ENCODE measurements around the gene HERC3. TPM values are rescaled to one million over a fixed set of nuclear protein-coding genes. Genes with fewer than 3 reads are reported as not detected.

HERC3 gene
- total RNA-seq, 1 experiment from 2014 or later, result 11.0 TPM

DNA sequence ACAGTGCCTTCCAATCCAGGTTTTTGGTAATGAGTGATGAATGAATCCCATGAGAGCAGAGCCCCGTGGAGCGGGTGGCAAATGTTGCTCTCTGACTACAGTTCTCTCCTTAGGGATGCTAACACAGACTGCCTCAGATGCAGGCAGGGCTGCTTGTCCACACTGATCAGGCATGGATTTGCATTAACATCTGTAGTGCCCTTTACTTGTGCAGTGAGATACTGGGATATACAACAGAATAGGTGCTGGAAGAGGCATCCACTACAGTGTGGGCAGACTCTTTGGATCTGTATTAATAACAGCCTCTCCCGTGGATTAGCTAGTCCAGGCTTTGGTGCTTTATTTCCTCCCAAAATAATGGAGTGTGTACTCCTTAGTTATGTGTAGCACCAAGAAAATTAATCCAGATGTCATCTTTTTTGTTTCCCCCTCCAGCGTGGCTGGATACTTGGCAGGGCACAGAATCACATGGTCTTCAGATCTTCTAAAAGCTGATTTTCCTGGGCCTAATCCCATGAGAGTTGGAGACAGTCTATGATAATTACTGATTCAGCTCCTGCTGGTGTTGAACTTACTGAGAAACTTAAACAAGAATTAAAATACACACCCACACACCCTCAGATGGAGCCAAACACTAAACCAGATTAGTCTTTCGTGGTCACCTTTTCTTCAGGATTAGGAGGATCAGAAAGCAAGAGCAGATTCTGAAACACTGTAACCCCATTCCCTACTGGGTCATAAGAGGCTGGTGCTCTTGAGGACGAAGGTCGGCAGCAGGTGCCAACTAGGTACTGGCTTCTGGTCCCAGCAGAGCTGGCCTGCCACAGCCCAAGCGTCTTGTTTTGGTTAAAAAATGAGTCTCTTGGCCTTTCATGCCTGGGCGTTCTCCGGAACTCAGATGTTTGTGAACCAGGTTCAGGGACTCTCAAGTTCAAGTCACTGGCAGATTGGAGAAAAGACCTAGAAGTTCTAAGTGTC, 128.5 kb downstream of the HERC3 start:
- DNase-seq (ENCODE audit: low spot score), result no peak

DNA sequence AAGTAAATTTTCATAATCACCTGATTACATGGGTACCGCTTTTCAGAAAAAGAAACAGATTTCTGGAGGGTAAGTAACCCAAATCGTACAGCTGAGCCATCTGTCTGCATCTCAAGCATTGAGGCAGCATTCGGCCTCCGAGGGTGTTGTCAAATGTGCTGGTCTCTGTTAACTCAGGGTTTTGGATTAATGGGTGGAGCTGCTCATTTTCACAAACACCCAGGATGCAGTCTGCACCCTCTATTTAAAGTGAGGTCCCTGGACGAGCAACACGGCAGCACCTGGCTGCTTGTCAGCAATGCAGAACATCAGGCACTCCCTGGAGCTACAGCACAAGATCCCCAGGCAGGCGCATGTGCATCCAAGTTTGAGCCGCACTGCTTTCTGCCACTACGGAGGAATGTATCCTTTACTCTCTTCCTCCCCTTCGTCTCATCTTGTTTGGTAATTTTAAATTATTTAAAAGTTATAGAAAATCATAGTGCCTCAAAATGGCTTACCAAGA, 130.0 kb downstream of the HERC3 start:
- no peak for DNase-seq (ENCODE audit: low spot score)

DNA sequence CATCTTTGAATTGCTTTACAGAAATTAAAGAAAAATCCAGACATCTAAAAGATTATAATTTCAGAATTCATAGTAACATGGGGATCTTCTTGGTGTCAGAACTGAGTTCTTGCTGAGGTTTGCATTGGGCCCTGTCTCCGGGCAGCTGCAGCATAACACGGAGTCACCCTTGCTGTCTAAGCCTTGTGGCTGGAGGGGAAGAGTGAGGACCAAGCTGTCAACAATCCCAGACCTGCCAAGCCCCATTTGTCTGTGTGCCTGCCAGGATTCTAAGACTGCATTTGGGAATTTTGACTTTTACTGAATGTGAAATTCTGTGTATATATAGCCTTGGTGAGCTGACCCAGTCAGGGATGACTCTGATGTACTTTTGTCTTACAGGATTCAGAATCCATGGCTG, 130.5 kb downstream of the HERC3 start:
- no peak for DNase-seq (ENCODE audit: low spot score)

DNA sequence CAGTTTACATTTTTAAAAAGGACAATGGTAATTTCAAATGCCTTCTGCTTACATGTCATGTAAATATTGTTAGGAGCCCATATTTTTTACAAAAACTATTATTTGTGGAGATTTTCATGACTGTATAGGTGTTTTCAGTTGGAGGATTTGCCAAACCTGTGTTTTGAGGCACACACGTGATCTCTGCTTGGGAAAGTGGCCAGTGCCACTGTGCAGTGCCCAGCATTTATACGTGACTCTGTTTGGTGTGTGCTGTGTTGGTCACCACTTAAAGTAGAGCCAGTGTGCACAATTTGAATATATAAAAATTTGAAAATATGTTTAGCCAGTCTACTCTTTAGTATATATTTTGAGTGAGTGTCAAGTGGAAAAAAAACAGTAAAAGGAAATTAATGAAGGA, 132.1 kb downstream of the HERC3 start:
- DNase-seq (ENCODE audit: low spot score), result no peak

DNA sequence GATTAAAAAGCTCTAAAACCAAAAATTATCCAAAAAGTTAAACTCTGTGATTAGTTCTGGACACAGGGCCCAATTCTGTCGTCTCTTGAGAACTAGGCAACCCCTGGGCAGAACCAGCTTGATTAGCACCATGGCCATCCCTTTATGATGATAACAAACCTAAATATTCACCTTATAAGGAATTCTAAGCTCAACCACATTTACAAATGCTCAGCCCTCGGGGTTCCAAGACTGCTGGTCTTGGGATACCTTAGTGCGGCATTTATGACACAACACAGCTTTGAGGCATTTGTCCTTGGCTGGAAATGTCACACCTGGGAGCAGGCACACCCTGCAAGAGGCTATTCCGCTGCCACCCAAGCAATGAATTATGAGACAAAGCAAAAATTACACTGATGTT, 132.9 kb downstream of the HERC3 start:
- DNase-seq (ENCODE audit: low spot score), result no peak

DNA sequence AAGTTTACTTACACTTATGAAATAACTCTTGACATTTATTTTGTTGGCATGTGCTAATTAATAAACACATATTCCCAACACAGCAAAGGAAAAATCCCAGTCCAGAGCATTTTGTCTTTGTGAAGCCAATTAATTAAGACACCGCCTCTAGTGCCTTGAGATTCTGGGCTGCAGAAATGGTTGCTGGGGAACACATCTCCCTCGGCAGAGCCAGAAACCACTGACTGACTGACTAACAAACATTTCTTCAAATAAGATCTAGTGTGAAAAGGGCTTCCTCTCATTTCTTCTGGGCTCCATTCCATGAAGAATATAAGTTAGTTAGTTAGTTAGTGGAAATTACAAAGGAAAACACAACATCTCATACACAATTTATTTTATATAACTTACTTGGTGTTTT, 133.7 kb downstream of the HERC3 start:
- no peak for DNase-seq (ENCODE audit: low spot score)

DNA sequence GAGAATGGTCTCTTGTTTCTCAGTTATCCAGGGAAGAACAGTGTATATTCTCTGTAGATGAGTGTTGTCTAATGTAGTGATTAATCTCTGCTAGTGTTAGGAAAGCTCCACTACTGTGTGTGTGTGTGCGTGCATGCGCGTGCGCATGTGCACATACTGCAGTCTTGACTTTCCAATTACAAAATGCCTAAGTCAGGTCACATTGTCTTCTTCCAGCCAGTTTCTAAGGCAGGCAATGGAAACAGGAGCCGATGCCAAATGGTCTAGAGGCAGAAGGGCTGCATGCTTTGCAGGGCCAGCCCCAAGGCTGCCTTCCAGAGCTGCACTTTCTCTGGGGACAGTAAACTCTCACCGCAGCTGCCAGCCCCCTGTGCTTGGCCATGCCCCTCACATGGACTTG, 135.9 kb downstream of the HERC3 start:
- no peak for DNase-seq (ENCODE audit: low spot score)

DNA sequence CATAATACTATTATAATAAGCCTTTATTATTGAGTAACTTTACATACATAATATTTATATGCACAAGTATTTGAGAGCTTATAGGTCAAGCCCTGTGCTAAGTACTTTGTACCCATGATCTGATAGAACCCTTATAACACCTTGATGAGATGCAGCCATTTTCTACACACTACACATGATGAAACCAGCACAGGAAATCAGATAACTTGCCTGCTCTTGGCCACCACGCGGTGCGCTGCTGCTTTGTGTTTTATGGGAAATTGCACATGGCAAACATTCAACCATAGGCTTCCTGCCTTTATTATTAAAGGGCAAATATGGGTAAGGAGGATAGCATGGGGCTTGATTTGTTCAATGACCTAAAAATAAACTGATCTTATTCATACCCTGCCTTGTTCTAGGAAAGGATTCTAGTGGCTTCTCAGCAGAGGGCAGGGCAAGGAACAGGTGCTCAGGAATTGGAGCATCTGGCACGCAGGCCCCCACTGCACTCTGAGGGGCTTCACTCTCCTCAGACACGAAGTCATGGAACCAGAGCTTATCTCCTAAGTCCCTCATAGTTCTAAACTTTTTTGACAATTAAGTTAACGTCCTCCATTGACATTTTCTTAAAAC, 137.0 kb downstream of the HERC3 start:
- no peak for DNase-seq (ENCODE audit: low spot score)

DNA sequence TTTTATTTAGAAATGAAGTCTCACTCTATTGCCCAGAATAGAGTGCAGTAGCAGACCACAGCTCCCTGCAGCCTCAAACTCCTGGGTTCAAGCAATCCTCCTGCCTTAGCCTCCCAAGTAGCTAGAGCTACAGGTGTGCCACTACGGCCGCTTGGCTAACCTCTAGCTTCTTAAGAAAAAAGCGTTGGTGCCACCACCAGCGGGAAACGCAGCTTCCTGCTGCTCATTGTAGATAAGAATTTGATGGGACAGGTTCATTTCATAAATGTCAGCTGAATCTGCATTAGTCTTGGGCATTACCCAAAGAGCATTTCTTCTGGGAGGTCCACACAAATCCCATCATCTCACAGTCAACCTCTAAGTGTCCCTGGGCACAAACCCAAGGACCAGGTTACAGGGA, 138.5 kb downstream of the HERC3 start:
- DNase-seq (ENCODE audit: low spot score), result no peak

DNA sequence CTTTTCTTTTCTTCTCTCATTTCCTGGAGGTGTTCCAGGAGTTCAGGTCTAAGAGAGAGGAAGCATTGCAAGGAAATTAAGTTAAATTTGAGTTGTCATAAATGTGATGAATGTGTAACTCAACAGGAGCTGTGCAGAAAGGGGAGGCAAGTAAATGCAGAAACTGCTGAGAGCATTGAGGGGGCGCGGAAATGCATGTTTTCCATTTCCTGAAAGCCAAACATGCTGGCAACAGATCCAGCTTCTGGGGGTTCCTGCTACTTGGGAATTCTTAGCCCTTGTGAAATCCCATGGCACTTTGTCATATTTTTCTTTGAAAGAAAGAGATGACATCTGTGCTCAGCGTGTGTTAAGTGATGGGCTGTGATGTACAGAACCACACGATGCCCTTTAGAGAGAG, 139.1 kb downstream of the HERC3 start:
- no peak for DNase-seq (ENCODE audit: low spot score)

DNA sequence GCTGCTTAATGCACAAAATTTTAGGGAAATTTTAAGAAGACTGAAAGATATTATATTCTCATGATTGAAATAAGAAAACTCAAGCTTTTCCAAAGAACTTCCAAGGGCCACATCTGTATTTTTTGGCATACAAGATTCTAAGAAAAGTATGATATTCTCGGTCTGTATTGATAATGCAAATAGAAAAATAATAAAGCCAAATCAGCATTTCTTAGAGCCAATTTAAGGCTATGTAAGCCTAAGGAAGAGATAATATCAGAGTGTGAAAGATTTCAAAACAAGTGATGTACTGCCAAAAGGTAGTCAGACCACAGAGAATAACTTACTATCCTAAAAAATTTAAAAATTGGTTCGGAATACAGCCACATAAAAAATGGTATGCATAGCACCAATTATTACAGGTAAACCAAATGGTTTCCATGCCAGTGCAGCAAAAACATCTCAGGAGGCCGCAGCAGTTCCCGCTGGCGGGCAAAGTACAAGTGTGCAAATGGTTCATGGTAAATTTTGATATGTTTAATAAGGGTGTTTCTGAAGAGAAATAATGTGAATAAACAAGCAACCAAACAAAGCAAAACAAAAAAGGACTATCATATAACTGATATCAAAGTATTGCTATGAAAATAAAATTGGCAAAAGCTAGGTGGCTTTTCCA, 140.6 kb downstream of the HERC3 start:
- no peak for DNase-seq (ENCODE audit: low spot score)

DNA sequence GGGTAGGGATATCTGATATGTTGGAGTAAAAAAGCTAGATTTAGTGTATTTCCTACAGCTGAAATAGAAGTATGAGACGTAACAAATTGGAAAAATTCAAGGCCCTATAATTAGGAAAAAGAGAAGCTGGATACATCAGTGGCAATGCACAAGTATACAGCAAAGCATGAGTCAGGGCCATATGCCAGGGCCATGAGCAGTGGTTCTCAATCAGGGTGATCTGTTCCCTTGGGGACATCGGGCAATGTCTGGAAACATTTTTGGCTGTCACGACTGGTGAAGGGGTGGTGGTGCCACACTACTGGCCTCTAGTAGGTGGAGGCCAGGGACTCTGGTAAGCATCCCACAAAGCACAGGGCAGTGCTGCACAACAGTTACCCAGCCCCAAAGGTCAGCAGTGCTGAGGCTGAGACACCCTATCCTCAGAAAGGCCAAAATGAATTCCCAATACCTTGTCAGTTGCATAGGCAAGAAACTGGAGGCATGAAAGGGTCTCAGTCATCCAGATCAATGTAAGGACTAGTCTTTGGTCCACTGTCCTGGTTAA, 142.2 kb downstream of the HERC3 start:
- no peak for DNase-seq (ENCODE audit: low spot score)

DNA sequence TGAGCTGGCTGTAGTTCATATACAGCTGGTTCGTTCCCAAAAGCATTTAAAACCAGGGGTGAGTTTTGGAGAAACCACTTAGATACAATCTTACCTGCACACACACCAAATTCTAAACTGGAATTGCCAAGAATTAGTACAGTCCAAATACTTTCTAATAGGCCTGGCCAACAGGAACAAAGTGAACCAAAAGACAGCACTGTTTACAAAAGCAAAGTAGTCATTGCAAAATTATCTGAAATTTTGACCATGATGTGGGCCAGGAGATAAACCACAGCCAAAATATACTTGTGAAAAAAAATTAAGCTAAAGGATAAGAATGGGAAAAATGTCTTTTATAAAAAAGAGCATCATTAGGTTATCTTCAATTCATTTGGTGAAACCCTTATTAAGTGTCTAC, 143.3 kb downstream of the HERC3 start:
- no peak for DNase-seq (ENCODE audit: low spot score)

DNA sequence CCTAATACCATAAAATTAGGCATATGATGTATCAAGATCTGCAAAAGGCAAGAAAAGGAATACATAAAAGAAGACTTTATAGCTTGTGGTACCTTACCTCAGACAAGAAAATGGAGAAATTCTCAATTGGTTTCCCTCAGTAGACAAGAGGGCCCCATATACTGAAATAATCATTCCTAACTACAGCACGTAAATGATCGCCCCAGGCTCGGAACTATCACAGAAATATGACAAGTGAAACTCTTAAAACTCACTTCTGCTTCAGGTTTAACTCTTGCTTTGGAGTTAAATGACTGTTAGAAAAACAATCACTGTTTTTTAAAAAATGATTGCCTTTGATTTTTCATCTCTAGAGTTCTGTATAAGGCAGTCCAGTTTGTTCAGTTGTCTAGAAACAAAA, 144.0 kb downstream of the HERC3 start:
- DNase-seq (ENCODE audit: low spot score), result no peak

DNA sequence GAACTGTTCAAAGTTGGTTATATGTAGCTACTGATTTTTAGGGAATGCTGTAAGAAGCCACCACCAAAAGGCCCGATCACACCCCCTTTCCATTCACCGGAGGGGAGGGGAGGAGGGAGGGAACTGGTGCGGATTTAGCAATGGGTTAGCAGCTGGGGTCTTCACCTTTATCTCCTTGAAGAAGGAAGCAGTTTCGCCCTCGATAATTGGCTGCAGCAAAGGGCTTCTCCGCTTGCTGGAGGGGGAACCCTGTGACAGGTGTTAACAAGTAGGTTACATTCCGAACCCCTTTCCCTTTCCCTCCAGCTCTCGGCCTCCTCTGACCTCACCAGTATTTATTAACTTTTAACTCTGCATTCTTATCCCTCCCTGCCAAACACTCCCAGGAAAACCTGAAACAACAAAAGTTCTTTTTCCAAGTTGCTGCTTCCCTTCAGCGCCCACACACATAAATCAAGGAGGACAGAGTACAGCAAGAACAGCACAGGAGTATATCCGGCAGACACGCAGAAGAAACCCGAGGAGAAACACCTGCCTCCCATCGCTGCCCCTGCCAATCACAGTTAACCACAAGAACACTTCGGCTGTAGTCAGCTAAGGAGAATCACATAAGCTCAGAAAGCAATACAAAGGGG, 145.1 kb downstream of the HERC3 start:
- no peak for DNase-seq (ENCODE audit: low spot score)

DNA sequence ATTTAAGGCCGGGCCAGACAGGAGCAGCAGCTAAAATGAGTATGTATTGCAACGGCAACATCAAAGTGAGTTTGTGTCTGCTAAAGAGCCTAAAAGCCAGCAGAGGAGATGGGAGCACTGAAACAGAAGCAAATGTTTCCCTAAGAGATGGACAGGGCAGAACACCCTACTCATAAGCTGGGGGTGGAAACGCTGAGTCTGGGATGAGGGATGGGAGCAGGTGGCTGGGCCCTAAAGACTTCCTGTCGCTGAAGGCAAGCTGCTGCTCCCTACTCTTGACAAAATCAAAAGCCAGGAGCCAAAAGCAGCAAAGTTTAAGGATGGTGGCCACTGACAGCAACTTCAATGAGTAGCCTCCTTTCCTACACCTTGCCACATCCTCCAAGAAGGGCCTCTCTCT, 145.9 kb downstream of the HERC3 start:
- DNase-seq (ENCODE audit: low spot score), result no peak

DNA sequence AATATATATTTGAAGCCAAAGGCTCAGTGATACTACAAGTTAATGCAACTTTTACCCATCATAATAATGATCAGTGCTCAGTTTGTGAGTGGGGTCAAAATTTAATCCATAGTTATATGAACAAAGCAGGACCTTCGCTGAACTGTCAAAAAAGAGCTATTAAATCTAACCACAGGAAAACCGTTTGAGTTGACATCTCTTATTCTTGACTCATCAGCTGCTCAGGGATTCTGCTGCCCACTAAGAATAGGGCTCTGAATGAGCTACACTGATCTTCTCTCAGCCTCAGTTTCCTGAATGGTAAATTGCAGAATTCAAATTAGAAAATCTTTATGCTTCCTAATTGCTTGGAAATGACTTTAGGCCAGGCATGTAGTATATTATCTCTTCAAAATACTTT, 150.3 kb downstream of the HERC3 start:
- no peak for DNase-seq (ENCODE audit: low spot score)

DNA sequence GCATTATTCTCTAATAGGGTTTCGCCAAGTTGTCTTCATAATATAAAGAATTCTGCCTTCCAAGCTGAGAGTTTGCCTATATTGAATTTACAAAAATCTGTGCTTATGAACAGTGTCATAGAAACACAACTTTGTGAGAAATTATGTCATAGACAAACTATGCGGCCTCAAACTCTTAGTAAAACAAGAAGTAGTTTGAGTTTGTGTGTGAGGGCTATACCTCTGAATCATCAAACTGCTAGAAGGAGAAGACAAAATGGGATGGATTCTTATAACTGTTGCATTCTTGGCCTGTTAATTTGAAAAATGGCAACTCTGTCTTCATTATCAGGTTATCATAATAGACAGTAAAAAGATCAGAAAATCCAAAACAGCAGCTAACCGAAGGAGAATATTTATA, 151.4 kb downstream of the HERC3 start:
- DNase-seq (ENCODE audit: low spot score), result no peak

DNA sequence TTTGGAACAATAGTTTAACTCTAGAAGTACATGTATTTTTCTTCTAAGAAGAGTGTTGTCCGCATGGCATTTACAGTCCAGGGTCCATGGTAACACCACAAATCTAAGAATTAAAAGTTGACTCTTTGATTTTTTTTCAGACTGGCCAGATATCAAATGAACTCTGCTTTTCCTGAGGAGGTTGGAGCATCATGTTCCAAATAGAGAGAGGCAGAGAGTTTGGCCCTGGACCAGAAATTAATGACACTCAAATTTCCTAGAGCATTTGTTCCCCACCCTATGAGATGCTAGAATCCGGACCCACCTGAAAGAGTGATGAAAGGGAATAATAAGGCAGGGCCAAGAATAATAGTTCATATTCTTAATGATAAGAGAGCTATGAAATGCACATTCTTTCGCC, 152.3 kb downstream of the HERC3 start:
- no peak for DNase-seq (ENCODE audit: low spot score)

DNA sequence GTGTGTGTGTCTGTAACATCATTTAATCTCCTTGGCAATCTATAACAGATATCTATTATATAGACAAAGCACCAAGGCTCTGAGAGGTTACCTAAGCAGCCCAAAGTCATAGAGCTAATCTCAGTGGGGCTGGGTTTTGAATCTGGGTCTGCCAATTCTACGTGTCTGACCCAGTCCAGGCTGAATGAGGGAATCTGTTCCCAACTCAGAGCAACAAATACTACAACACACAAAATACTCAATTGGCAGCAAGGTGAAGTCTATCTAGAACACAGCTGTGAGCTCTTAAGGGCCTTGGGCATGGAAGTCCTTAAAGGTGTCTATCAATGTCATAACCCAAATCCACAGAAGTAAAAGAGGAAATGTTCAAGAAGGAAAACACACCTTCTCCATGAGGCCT, 152.9 kb downstream of the HERC3 start:
- no peak for DNase-seq (ENCODE audit: low spot score)

DNA sequence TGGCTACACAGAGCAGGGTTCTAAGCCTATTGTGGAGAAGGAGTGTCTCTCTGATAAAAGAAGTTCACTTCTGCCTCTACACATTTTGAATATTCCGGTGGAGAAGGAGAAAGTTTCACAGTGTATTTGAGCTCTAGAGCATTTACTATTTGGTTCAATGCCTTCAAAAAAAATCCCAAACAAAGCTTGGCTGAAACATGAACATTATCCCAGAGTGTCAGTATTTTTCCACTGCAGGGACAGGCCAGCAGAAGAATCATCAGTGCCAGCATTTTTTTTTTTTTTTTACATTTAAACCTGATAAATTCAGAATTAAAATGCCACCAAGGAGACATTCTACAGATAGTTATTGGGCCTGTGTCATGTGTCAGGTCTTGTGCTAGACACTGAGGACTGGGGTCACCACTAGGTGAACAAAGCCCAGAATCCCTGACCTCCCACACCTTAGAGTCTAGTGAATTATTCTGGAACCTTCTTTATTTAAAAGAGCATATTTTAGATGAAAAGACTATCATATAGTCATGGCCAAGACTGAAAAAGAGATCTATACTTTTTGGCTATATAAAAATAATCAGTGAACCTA, 153.4 kb downstream of the HERC3 start:
- DNase-seq (ENCODE audit: low spot score), result no peak

DNA sequence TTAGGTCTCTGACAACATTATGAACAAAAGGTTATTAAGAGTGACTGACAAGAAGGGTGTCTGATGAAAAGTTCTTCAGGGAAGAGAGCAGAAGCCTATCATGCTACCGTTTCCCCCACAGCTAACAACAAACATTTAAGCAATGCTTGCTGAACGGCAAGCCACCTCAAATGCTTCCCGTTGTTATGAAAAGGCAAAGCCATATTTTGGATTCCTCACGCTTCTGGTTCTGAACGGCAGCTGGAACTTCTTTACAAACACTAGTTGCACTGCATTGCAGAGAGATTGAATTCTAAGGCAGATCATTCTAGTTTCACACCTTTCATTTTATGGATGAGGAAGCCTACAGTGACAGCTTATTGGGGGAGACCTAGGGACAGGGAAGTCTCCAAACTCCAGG, 153.9 kb downstream of the HERC3 start:
- DNase-seq (ENCODE audit: low spot score), result no peak

Measured in H4 (cell line).